RWPE1 (cell line): ENCODE measurements around the gene PSTK.
A peak's percentile ranks its signal among the peaks of the same experiment; 100 is the strongest.

Experiments
- CTCF ChIA-PET: fragments of 350-600 bp; sonication (Branson Sonifier 250); formaldehyde crosslinking; extraction: SDS; loops from one replicate; lab custom pipeline; 2021; lab: Yijun Ruan, JAX
- POLR2A ChIA-PET: fragments of 400-600 bp; formaldehyde crosslinking; extraction: SDS; loops from one replicate; lab custom pipeline; 2020; ENCODE audit warnings: antibody characterized with exemption; ENCODE audit not compliant: low non-redundant PET; lab: Yijun Ruan, JAX
- DNase-seq: peaks from one replicate; pipeline ENCODE4 v3.0.0; 2012; ENCODE audit warnings: low spot score
- H3K27ac ChIP-seq: fragments of 450-650 bp; 2 replicates; pipeline ENCODE4 v1.5.1; 2017
- TF ChIP-seq, protein P1 (sequence below): fragments of 450-650 bp; conservative IDR thresholded peaks from 2 replicates; pipeline ENCODE4 v1.5.1; 2017; ENCODE audit warnings: low read depth, mild to moderate bottlenecking

The PSTK gene

DNA sequence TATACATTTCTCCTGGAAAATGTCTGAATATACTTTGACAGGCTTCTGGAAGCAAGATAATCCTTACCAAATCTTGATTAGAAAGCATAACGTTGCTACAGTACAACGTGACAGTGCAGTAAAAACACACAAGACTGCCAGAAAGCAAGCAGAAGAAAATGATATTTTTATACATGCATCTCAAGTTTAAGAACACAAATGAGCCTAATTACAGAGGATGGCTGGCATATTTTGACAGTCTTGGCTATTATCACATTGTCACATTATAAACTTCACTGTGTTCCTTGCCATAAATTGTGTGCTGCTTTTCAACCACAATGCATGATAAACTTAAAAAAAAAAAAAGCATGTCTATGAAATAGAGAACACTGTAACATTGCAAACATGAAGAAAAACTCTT is 24.1 kb downstream of the PSTK start:
- H3K27ac ChIP-seq, result no peak overlapping the region
- TF ChIP-seq, protein P1, sequence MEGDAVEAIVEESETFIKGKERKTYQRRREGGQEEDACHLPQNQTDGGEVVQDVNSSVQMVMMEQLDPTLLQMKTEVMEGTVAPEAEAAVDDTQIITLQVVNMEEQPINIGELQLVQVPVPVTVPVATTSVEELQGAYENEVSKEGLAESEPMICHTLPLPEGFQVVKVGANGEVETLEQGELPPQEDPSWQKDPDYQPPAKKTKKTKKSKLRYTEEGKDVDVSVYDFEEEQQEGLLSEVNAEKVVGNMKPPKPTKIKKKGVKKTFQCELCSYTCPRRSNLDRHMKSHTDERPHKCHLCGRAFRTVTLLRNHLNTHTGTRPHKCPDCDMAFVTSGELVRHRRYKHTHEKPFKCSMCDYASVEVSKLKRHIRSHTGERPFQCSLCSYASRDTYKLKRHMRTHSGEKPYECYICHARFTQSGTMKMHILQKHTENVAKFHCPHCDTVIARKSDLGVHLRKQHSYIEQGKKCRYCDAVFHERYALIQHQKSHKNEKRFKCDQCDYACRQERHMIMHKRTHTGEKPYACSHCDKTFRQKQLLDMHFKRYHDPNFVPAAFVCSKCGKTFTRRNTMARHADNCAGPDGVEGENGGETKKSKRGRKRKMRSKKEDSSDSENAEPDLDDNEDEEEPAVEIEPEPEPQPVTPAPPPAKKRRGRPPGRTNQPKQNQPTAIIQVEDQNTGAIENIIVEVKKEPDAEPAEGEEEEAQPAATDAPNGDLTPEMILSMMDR, result no peak
- ChIA-PET POLR2A (no interaction called here), CTCF (no interaction called here)
- DNase-seq, result no peak

DNA sequence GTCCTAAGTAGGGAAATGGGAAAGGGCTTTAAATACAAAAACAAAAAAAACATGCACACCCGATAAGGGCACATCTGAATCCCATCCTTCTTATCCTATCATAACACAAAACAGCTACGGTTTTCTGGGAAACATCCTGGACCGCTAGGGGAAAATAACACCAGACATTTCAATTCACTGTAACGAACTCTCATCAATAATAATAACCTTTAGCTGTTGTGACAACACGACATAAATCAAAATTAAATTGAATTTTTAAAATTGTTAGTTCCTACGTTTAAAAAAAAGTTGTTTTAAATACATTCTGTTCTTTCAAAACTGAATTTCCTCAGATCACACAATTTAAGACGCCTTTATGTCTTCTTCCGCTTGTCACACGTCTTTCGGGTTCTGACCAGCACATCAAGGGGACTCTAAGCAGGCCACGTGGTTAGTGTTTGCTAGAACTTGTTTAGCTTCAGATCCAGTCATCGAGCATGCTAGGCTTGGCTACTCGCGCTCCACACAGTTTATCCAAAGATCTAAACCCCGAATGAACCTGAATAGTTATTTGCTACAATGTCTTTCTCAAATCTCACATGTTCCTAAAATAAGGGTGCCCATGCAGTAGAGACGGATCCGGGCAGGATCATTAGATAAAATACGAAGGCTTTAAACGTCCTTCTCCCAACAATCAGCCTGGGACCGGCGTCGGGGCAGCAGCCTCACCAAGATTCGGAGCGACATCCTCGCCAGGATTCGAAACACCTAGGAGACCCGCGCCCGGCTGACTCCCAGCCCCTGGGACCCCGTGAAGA is 27.6 kb downstream of the PSTK start:
- DNase-seq, result peak; percentile 69
- POLR2A ChIA-PET, result interaction anchor here (0.8 kb wide), 1 partner anchor 8 kb away, joined by 5 read pairs; no protein-coding TSS in a partner anchor
- H3K27ac ChIP-seq, result peak overlapping the region; percentile 75
- CTCF ChIA-PET, result interaction anchor here (0.8 to 1.9 kb wide), 5 partner anchors 14 to 122 kb away, joined by 3 to 7 read pairs (median 5); partner anchors contain the start of gene PSTK
- TF ChIP-seq, protein P1, result no peak

DNA sequence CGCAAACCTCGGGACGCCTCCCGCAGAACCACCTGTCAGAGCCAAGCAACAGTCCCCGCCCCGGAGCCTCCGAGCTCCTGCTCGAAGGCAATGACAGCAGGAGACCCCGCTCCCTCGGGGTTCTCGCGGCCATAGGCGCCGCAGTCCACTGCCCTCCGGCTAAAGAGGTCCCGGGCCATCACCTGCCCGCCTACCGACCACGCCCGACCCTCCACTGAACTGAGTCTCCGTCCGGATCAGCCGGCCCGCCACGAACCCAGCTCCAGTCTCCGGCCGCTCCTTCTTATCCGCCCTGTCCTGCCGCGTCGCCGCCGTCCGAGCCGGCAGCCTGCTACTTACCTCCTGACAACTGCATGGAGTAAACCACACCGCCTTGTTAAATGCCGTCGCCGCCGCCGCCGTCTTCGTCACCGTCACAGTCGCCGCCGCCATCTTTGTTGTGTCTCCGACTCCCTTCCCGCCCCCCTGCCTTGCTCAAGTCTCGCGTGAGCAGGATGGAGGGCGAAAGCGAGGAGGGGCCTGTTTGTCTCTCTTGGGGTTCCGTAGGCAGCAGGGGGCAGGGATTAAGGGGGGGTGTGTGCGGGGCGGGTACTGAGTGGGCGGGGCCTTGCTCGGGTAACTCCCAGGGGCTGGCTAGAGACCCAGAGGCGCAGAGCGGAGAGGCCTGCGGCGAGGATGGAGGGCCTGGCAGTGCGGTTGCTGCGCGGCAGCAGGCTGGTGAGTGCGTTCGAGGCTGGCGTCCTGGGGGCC is 28.3 kb downstream of the PSTK start, which contains the start of the genes ACADSB and IKZF5:
ACADSB (plus strand) TSS at position 652 of the 750 bp plus-strand sequence; CDS start at position 676, 24 bp downstream.
IKZF5 (minus strand) TSS at position 441 of the 750 bp plus-strand sequence. CDS start 10,170 bp downstream, outside the sequence.
- TF ChIP-seq, protein P1, result no peak
- H3K27ac ChIP-seq, result peak within 1 kb of the TSS; percentile 75
- POLR2A ChIA-PET, result interaction anchor here (0.8 kb wide), 1 partner anchor 9 kb away, joined by 5 read pairs; no protein-coding TSS in a partner anchor
- CTCF ChIA-PET, result interaction anchor here (0.7 to 1.9 kb wide), 5 partner anchors 13 to 121 kb away, joined by 3 to 7 read pairs (median 5); partner anchors contain the start of gene PSTK
- DNase-seq, result peak; percentile 100

DNA sequence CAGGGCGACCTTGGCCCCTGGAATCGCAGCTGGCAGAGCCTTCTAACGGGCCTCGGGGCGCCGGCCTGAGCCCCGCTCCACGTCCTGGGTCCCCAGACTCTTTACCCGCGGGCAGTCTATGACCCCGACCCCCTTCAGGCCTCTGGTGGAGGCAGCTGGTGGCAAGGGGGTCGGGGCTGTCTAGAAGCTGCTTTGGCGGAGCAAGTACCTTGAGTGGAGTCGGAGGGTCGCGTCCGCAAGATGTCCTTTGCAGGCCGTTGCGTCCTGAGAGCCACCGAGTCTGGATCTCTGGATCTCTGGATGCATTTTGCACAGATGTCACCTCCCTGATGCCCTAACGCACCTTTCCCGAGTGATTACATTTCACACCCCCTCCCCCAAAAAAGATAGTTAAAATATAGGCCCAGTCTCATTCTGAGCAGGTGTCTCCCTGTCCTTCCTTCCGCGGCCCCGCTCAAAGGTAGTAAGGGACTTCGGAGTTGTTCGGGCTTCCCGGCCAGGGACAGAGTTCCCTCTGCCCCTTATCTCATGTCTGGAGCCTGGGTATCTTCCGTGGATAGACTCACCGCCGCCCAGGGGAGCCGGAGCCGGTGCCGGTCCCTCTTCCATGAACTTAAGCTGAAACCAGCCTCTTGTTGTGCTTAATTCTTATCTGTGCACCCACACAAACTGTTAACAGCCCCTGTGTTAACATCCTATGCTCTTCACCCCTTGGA is 29.1 kb downstream of the PSTK start:
- TF ChIP-seq, protein P1, result no peak
- ChIA-PET CTCF (interaction anchor here (0.7 to 1.2 kb wide), 3 partner anchors 28 to 120 kb away, joined by 3 to 7 read pairs (median 5); no protein-coding TSS in a partner anchor), POLR2A (no interaction called here)
- H3K27ac ChIP-seq, result peak overlapping the region; percentile 75
- DNase-seq, result peak; percentile 30

DNA sequence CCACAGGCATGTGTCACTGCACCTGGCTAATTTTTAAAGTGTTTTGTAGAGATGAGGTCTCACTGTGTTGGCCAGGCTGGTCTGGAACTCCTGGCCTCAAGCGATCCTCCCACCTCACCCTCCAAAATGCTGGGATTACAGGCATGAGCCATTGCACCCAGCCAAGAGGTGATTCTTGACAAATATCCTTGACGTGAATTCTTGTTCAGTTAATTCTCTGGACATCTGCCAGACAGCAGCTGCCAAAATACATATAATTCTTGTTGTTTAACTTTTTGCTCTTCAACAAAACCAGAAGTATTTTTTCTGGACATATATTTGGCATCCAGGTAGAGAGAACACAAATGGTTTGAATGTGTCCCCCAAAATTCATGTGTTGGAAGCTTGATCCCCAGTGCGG is 31.8 kb downstream of the PSTK start:
- H3K27ac ChIP-seq, result no peak overlapping the region
- ChIA-PET POLR2A (no interaction called here), CTCF (no interaction called here)
- TF ChIP-seq, protein P1, result no peak
- no peak for DNase-seq
